ENCODE measurements around the gene FUT8. TPM values are rescaled to one million over a fixed set of nuclear protein-coding genes. Genes with fewer than 3 reads are reported as not detected.
A peak's percentile ranks its signal among the peaks of the same experiment; 100 is the strongest.
"Not testable (repeated sequence)": the region's sequence is repeated elsewhere in the genome, so short reads cannot be mapped to it uniquely, and the experiment has no call there.

The FUT8 gene
- total and polyA plus RNA-seq, 4 donors: 3.4 to 32.3 (median 14.6) TPM

DNA sequence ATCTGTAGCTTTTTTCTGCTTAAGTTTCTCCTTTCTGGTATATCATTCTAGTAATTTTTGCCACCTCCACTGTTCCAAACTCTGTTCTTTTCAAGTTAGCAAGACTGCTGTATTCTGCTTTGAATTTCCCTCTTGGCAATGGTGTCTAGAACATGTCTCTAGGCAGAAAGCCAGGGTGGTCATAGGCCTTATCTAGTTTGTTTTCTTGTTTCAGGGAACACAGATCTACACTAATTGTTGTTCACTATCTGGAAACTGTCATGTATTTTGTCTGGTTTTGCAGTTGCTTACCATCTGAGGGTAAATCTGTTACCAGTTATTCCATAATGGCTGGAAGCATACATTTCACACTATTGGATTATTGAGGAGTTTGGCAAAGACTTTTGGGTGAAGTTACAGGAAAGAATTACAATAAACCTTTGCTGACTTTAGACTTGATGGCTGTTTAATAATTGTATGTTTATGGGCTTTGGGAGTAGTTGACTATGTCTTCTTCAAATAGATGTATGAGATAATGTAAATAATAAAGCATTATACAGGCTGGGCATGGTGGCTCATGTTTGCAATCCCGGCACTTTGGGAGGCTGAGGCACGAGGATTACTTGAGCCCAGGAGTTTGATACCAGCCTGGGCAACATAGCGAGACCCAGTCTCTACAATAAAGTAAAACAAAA, 41.4 kb downstream of the FUT8 start:
- intact Hi-C loops (cut with DNase I): no loop called here

DNA sequence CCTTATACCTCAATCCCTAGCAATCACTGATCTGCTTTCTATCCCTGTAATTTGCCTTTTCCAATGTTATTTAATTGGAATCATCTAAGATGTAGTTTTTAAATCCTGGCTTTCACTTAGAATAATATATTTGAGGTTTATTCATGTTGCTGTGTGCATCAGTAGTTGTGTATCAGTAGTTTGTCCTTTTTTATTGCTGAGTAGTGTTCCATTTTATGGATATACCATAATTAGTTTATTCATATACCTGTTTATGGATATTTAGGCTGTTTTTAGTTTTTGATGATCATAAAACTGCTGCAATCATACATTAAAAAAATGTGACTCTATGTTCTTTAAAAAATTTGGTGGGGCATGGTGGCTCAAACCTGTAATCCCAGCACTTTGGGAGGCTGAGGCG, 43.7 kb downstream of the FUT8 start:
- no peak for ATAC-seq (ENCODE audit: low FRiP score)
- Histone ChIP-seq H3K27ac (ENCODE audit: low read depth in 1 of 2, low read length in 2 of 2) (no peak overlapping the region), H3K4me1 (ENCODE audit: control insufficient read depth in 1 of 2, insufficient read depth in 2 of 2, low read length in 2 of 2) (no peaks in the 10 kb centered on the region), H3K4me3 (ENCODE audit: low read length in 2 of 2) (no peak overlapping the region), H3K9me3 (ENCODE audit: control insufficient read depth, low read length) (no peaks in the 10 kb centered on the region), H3K27me3 (ENCODE audit: control insufficient read depth in 1 of 2, insufficient read depth in 2 of 2, low read length in 1 of 2) (no peaks in the 10 kb centered on the region), H3K36me3 (ENCODE audit: control insufficient read depth in 1 of 2, insufficient read depth in 2 of 2, low read length in 1 of 2) (no peaks in the 10 kb centered on the region)
- DNase-seq: no peak
- intact Hi-C loops (cut with DNase I): no loop called here
- WGBS, 2 donors: 94 to 98% methylated on average over 1 of the region's 1 CpG

More for the DNA sequence above, 41.4 kb downstream of the FUT8 start:
- H3K36me3 ChIP-seq (ENCODE audit: control insufficient read depth in 1 of 2, insufficient read depth in 2 of 2, low read length in 1 of 2): no peaks in the 10 kb centered on the region
- WGBS, 2 donors: 97 to 99% methylated on average over 3 of the region's 3 CpGs
- DNase-seq (no peak), ATAC-seq (ENCODE audit: low FRiP score) (no peak)
- no peak overlapping the region for H3K27ac ChIP-seq (ENCODE audit: low read depth in 1 of 2, low read length in 2 of 2)
- no peak overlapping the region for H3K4me3 ChIP-seq (ENCODE audit: low read length in 2 of 2)
- H3K4me1 ChIP-seq (ENCODE audit: control insufficient read depth in 1 of 2, insufficient read depth in 2 of 2, low read length in 2 of 2): no peaks in the 10 kb centered on the region
- H3K9me3 ChIP-seq (ENCODE audit: control insufficient read depth, low read length): no peaks in the 10 kb centered on the region
- H3K27me3 ChIP-seq (ENCODE audit: control insufficient read depth in 1 of 2, insufficient read depth in 2 of 2, low read length in 1 of 2): no peaks in the 10 kb centered on the region

DNA sequence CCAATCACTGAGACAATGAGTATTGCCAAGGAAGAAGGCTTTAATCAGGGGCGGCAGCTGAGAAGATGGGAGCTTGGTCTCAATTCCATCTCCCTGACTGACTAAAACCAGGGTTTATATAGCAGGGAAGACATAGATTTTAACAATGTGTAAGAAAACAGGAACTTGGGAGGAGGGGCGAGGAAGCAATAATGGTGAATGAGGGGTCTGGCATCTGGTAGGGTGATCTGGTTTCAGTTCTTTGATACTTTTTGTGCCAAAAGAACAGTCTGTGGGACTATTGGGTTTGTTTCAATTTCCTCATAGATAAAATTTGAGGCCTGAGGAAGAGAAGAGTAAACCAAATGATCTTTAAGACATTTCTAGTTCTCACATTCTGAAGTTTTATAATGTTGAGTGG, 49.2 kb downstream of the FUT8 start:
- WGBS, 2 donors: 88% methylated on average over 2 of the region's 2 CpGs
- Histone ChIP-seq H3K27me3 (ENCODE audit: control insufficient read depth in 1 of 2, insufficient read depth in 2 of 2, low read length in 1 of 2) (no peaks in the 10 kb centered on the region), H3K9me3 (ENCODE audit: control insufficient read depth, low read length) (no peaks in the 10 kb centered on the region), H3K36me3 (ENCODE audit: control insufficient read depth in 1 of 2, insufficient read depth in 2 of 2, low read length in 1 of 2) (no peaks in the 10 kb centered on the region), H3K27ac (ENCODE audit: low read depth in 1 of 2, low read length in 2 of 2) (no peak overlapping the region), H3K4me3 (ENCODE audit: low read length in 2 of 2) (no peak overlapping the region), H3K4me1 (ENCODE audit: control insufficient read depth in 1 of 2, insufficient read depth in 2 of 2, low read length in 2 of 2) (no peaks in the 10 kb centered on the region)
- intact Hi-C loops (cut with DNase I): no loop called here
- ATAC-seq (ENCODE audit: low FRiP score): no peak
- no peak for DNase-seq

DNA sequence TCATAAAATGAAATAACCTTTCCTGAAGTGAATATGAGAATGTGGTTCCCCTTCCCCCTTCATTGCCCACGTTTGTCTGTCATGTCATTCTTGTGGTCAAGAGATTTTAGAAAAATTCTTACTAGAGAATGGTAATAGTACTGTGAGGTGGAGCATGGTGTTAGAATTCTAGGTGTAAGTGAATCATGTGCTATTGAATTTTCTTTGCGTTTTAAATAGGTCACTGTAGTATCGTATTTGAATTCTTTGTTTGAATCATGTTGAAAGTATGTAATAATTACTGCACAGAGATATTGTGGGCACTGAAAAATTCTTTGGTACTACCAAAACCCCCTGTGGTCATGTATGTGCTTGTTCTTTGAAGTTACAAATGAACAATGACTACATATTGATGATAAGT, 49.9 kb downstream of the FUT8 start:
- no peak overlapping the region for H3K27ac ChIP-seq (ENCODE audit: low read depth in 1 of 2, low read length in 2 of 2)
- WGBS, 2 donors: 71 to 83% methylated on average over 3 of the region's 3 CpGs
- intact Hi-C loops (cut with DNase I): no loop called here

DNA sequence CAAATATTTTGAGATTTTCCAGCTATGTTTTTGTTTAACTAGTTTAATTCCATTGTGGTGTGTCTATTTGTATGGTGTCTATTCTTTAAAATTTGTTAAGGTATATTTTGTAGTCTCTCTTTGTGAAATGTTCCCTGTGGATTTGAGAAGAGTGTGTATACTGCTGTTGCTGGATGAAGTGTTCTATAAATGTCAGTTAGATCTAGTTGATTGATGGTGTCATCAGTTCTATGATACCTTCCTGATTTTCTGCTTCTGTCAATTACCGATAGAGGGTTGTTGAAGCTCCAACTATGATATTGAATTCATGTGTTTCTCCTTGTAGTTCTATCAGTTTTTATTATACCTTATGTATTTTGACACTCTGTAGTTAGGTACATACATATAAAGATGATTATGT, 53.1 kb downstream of the FUT8 start:
- Histone ChIP-seq H3K4me3 (ENCODE audit: low read length in 2 of 2) (no peak overlapping the region), H3K36me3 (ENCODE audit: control insufficient read depth in 1 of 2, insufficient read depth in 2 of 2, low read length in 1 of 2) (no peaks in the 10 kb centered on the region), H3K27me3 (ENCODE audit: control insufficient read depth in 1 of 2, insufficient read depth in 2 of 2, low read length in 1 of 2) (no peaks in the 10 kb centered on the region), H3K9me3 (ENCODE audit: control insufficient read depth, low read length) (no peaks in the 10 kb centered on the region), H3K4me1 (ENCODE audit: control insufficient read depth in 1 of 2, insufficient read depth in 2 of 2, low read length in 2 of 2) (no peaks in the 10 kb centered on the region), H3K27ac (ENCODE audit: low read depth in 1 of 2, low read length in 2 of 2) (no peak overlapping the region)
- intact Hi-C loops (cut with DNase I): no loop called here
- no peak for DNase-seq
- WGBS, 2 donors: 97 to 100% methylated on average over 1 of the region's 1 CpG
- ATAC-seq (ENCODE audit: low FRiP score): no peak

More for the DNA sequence above, 49.9 kb downstream of the FUT8 start:
- no peak for DNase-seq
- Histone ChIP-seq H3K27me3 (ENCODE audit: control insufficient read depth in 1 of 2, insufficient read depth in 2 of 2, low read length in 1 of 2) (no peaks in the 10 kb centered on the region), H3K9me3 (ENCODE audit: control insufficient read depth, low read length) (no peaks in the 10 kb centered on the region), H3K4me1 (ENCODE audit: control insufficient read depth in 1 of 2, insufficient read depth in 2 of 2, low read length in 2 of 2) (no peaks in the 10 kb centered on the region), H3K4me3 (ENCODE audit: low read length in 2 of 2) (no peak overlapping the region), H3K36me3 (ENCODE audit: control insufficient read depth in 1 of 2, insufficient read depth in 2 of 2, low read length in 1 of 2) (no peaks in the 10 kb centered on the region)
- no peak for ATAC-seq (ENCODE audit: low FRiP score)

DNA sequence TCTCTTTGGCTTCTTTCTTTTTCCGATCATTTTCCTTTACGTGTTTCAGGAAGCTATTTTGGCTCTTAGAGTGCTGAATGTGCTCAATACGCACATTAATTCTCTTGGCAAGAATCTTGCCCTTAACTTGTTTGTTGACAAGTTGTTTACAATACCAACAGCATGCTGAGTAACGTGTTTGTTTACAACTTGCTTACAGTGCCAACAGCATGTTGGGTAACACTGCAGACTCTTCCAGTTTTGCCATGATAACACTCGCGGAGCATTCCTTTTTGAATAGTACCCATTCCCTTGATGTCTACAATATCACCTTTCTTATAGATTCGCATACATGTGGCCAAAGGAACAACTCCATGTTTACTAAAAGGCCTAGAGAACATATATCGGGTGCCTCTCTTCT, 55.4 kb downstream of the FUT8 start:
- ATAC-seq (ENCODE audit: low FRiP score); H3K4me3 ChIP-seq (ENCODE audit: low read length in 2 of 2); H3K36me3 ChIP-seq (ENCODE audit: control insufficient read depth in 1 of 2, insufficient read depth in 2 of 2, low read length in 1 of 2); H3K4me1 ChIP-seq (ENCODE audit: control insufficient read depth in 1 of 2, insufficient read depth in 2 of 2, low read length in 2 of 2); H3K9me3 ChIP-seq (ENCODE audit: control insufficient read depth, low read length); H3K27me3 ChIP-seq (ENCODE audit: control insufficient read depth in 1 of 2, insufficient read depth in 2 of 2, low read length in 1 of 2); intact Hi-C loops (cut with DNase I); DNase-seq; H3K27ac ChIP-seq (ENCODE audit: low read depth in 1 of 2, low read length in 2 of 2): not testable (repeated sequence)
- WGBS, 2 donors: 93% methylated on average over 8 of the region's 8 CpGs

DNA sequence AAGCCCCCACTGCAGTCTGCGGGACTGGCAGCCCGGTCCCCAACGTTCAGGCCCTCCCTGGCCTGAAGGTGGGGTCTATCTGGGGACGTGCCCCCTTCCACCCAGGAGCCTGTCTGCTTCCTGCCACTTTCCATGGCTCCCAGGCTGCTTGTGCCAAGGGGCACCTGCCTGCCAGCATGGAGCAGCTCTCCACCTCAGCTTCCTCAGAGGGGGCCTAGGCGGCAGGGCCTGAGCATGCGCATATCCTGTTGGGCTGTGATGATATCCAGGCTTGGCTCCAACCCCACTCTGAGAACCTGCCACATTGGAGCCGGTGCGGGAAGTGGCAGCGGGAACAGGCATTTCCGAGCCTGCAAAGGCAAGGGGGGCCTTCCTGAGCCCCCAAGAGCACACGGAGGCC, 57.4 kb downstream of the FUT8 start:
- Histone ChIP-seq H3K36me3 (ENCODE audit: control insufficient read depth in 1 of 2, insufficient read depth in 2 of 2, low read length in 1 of 2) (no peaks in the 10 kb centered on the region), H3K27ac (ENCODE audit: low read depth in 1 of 2, low read length in 2 of 2) (no peak overlapping the region), H3K9me3 (ENCODE audit: control insufficient read depth, low read length) (no peaks in the 10 kb centered on the region), H3K4me3 (ENCODE audit: low read length in 2 of 2) (no peak overlapping the region), H3K4me1 (ENCODE audit: control insufficient read depth in 1 of 2, insufficient read depth in 2 of 2, low read length in 2 of 2) (no peaks in the 10 kb centered on the region), H3K27me3 (ENCODE audit: control insufficient read depth in 1 of 2, insufficient read depth in 2 of 2, low read length in 1 of 2) (no peaks in the 10 kb centered on the region)
- 79 to 85% methylated on average over 10 to 11 of the region's 11 CpGs for WGBS, 2 donors
- ATAC-seq (ENCODE audit: low FRiP score) (peak; percentile 38), DNase-seq (no peak)
- intact Hi-C loops (cut with DNase I): no loop called here

DNA sequence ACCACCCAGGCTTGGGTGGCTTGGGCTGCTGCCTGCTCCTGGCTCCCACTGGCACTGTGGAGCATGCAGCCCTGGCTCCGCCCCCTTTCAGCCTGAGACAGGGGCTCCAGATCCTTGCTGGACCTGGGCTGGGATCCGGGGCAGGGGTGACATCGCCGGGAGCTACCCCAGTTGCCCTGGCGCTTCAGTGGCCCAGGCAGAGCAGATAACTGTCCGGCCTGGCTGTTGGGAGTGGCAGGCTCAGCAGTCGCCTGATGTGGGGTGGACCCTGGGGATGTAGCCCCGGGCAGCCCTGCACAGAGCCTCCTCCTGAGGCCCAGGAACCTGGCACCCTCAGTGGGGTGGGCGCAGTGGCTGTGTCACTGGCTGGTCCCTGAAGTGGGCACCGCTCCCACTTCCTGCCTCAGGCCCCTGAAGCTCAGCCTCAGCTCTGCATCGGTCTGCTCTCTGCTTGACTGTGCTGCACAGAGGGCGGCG, 57.9 kb downstream of the FUT8 start:
- WGBS, 2 donors: 91 to 92% methylated on average over 13 of the region's 13 CpGs
- no peaks in the 10 kb centered on the region for H3K4me1 ChIP-seq (ENCODE audit: control insufficient read depth in 1 of 2, insufficient read depth in 2 of 2, low read length in 2 of 2)
- H3K9me3 ChIP-seq (ENCODE audit: control insufficient read depth, low read length): no peaks in the 10 kb centered on the region
- intact Hi-C loops (cut with DNase I): no loop called here
- no peak overlapping the region for H3K4me3 ChIP-seq (ENCODE audit: low read length in 2 of 2)
- H3K27me3 ChIP-seq (ENCODE audit: control insufficient read depth in 1 of 2, insufficient read depth in 2 of 2, low read length in 1 of 2): no peaks in the 10 kb centered on the region
- H3K36me3 ChIP-seq (ENCODE audit: control insufficient read depth in 1 of 2, insufficient read depth in 2 of 2, low read length in 1 of 2): no peaks in the 10 kb centered on the region
- H3K27ac ChIP-seq (ENCODE audit: low read depth in 1 of 2, low read length in 2 of 2): no peak overlapping the region
- DNase-seq: no peak
- peak; percentile 57 for ATAC-seq (ENCODE audit: low FRiP score)

DNA sequence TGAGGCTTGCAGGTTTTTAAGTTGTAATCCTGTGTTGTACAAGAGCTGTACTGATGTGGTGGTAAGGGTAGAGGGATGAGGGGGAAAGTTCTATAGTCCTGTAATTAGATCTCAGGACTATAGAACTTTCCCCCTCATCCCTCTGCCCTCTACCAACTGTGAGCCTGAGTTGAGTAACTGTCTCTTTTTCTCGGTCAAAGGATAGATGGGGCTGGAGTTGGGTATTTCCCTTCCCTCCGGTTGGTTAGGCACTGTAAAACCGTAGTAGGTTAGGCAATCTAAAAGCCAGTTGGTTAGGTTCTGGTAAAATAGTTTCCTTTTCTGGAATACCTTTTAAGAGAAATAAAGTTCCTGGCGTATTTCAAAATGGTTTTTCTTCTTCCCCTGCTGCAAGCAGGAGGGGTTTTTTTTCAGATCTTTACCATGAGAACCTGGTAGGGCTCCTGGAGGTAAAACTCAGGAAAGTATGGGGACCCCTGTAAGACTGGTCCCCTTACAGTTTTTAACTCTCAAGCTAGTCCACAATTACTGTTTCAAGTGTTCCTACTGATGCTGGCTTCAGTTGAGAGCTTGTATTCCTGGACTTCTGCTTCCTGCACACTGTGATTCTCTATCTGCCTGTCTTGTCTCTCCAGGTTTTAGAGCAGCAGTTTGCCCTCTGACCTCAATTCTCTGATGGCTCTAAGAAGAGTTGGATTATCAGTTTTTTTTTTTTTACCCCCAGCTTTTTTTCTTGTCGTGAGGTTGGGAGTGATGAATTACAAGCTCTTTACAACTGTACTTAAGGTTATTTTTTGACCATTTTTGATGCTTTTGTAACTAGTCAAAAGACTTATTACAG, 58.7 kb downstream of the FUT8 start:
- intact Hi-C loops (cut with DNase I): no loop called here
- 75 to 81% methylated on average over 5 of the region's 5 CpGs for WGBS, 2 donors
- H3K27ac ChIP-seq (ENCODE audit: low read depth in 1 of 2, low read length in 2 of 2): no peak overlapping the region
- no peak for DNase-seq
- H3K27me3 ChIP-seq (ENCODE audit: control insufficient read depth in 1 of 2, insufficient read depth in 2 of 2, low read length in 1 of 2): no peaks in the 10 kb centered on the region
- H3K4me1 ChIP-seq (ENCODE audit: control insufficient read depth in 1 of 2, insufficient read depth in 2 of 2, low read length in 2 of 2): no peaks in the 10 kb centered on the region
- no peak for ATAC-seq (ENCODE audit: low FRiP score)
- H3K36me3 ChIP-seq (ENCODE audit: control insufficient read depth in 1 of 2, insufficient read depth in 2 of 2, low read length in 1 of 2): no peaks in the 10 kb centered on the region
- no peaks in the 10 kb centered on the region for H3K9me3 ChIP-seq (ENCODE audit: control insufficient read depth, low read length)
- no peak overlapping the region for H3K4me3 ChIP-seq (ENCODE audit: low read length in 2 of 2)

Data from aorta (tissue), 5 donors.